GM12878 (cell line): ENCODE results near the gene CREB5.

Experiments used
- CHD2 ChIP-seq: IDR thresholded peaks from 2 replicates; pipeline ENCODE4 v1.6.1; 2011; ENCODE audit warnings: low read depth, low read length, improper control_type of control experiment, borderline replicate concordance
- JUND ChIP-seq: IDR thresholded peaks from 2 replicates; pipeline ENCODE4 v1.6.1; 2012; ENCODE audit warnings: low read depth, mild to moderate bottlenecking, low read length, improper control_type of control experiment, moderate library complexity
- POLR2A ChIP-seq: IDR thresholded peaks from 2 replicates; pipeline ENCODE4 v1.6.1; 2011; ENCODE audit warnings: low read depth, mild to moderate bottlenecking, low read length
- ZNF207 ChIP-seq: fragments of 450-650 bp; IDR thresholded peaks from 2 replicates; pipeline ENCODE4 v1.6.1; 2014; ENCODE audit warnings: antibody characterized with exemption, mild to moderate bottlenecking, borderline replicate concordance
- TF ChIP-seq, protein P1 (sequence below), 3 experiments: IDR thresholded peaks in 2 of 3; conservative IDR thresholded peaks in 1 of 3; 2 replicates each; pipeline ENCODE4 v1.5.1; 2011; ENCODE audit warnings: low read depth in 3 of 3, low read length in 3 of 3, mild to moderate bottlenecking in 3 of 3, control low read depth in 2 of 3, moderate library complexity in 2 of 3, inconsistent platforms in 1 of 3, mixed read lengths in 1 of 3; ENCODE audit not compliant: control insufficient read depth in 2 of 3, insufficient read depth in 1 of 3; ENCODE audit errors: extremely low read depth in 1 of 3
- TF ChIP-seq, protein P2 (sequence below): IDR thresholded peaks from 2 replicates; pipeline ENCODE4 v1.6.1; 2012; ENCODE audit warnings: low read depth, low read length, improper control_type of control experiment
- TF ChIP-seq, protein P3 (sequence below): IDR thresholded peaks from 2 replicates; pipeline ENCODE4 v1.6.1; 2011; ENCODE audit warnings: low read depth, low read length, improper control_type of control experiment, borderline replicate concordance

DNA sequence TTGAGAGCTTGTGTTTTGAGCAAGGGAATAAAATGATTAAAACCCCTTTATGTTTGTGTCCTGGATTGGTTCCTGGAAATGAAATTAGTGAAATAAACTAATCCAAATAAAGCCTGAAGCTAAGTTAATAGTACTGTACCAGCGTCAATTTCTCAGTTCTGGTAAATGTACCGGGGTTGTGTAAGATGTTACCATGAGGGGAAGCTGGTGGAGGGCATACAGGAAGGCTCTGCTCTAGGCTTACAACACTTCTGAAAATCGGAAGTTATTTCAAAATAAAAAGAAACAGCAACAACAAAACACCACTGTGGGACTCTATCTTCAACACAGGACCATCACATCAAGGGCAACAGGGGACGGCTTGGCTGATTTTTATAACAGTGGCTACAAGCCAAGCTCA lies 257.0 kb downstream of the CREB5 start:
- TF ChIP-seq, protein P1, sequence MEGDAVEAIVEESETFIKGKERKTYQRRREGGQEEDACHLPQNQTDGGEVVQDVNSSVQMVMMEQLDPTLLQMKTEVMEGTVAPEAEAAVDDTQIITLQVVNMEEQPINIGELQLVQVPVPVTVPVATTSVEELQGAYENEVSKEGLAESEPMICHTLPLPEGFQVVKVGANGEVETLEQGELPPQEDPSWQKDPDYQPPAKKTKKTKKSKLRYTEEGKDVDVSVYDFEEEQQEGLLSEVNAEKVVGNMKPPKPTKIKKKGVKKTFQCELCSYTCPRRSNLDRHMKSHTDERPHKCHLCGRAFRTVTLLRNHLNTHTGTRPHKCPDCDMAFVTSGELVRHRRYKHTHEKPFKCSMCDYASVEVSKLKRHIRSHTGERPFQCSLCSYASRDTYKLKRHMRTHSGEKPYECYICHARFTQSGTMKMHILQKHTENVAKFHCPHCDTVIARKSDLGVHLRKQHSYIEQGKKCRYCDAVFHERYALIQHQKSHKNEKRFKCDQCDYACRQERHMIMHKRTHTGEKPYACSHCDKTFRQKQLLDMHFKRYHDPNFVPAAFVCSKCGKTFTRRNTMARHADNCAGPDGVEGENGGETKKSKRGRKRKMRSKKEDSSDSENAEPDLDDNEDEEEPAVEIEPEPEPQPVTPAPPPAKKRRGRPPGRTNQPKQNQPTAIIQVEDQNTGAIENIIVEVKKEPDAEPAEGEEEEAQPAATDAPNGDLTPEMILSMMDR (IDR thresholded peaks at IDR 0.05 in 2 of 3, conservative IDR thresholded peaks at IDR 0.05 in 1 of 3; ENCODE audit: control insufficient read depth in 2 of 3, extremely low read depth in 1 of 3, insufficient read depth in 1 of 3, low read depth in 3 of 3, low read length in 3 of 3), result no peak
- TF ChIP-seq, protein P2, sequence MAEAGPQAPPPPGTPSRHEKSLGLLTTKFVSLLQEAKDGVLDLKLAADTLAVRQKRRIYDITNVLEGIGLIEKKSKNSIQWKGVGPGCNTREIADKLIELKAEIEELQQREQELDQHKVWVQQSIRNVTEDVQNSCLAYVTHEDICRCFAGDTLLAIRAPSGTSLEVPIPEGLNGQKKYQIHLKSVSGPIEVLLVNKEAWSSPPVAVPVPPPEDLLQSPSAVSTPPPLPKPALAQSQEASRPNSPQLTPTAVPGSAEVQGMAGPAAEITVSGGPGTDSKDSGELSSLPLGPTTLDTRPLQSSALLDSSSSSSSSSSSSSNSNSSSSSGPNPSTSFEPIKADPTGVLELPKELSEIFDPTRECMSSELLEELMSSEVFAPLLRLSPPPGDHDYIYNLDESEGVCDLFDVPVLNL, result no peak
- TF ChIP-seq JUND, result no peak
- no peak for TF ChIP-seq ZNF207
- TF ChIP-seq POLR2A, result no peak
- TF ChIP-seq CHD2, result no peak
- TF ChIP-seq, protein P3, sequence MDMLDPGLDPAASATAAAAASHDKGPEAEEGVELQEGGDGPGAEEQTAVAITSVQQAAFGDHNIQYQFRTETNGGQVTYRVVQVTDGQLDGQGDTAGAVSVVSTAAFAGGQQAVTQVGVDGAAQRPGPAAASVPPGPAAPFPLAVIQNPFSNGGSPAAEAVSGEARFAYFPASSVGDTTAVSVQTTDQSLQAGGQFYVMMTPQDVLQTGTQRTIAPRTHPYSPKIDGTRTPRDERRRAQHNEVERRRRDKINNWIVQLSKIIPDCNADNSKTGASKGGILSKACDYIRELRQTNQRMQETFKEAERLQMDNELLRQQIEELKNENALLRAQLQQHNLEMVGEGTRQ, result no peak
